Trophoblast cell (in vitro differentiated cells and primary cell): Measurements from ENCODE around the gene COL23A1.

ENCODE experiments used
- DNase-seq, 2 donors: peaks; one replicate each; pipeline ENCODE4 v3.0.0-alpha.2; 2016
- H2AFZ ChIP-seq: 2 replicates; pipeline ENCODE4 v1.6.1; 2013; ENCODE audit warnings: low read length, moderate library complexity, mild to moderate bottlenecking; ENCODE audit not compliant: insufficient read depth, poor library complexity
- H2AK5ac ChIP-seq: 2 replicates; pipeline ENCODE4 v1.6.1; 2013; ENCODE audit warnings: mild to moderate bottlenecking, low read length
- H2BK120ac ChIP-seq: 2 replicates; pipeline ENCODE4 v1.6.1; 2013; ENCODE audit warnings: low read length, mild to moderate bottlenecking, moderate library complexity; ENCODE audit not compliant: insufficient read depth, poor library complexity
- H2BK12ac ChIP-seq: 2 replicates; pipeline ENCODE4 v1.6.1; 2013; ENCODE audit warnings: mild to moderate bottlenecking, low read length, moderate library complexity
- H2BK5ac ChIP-seq: 2 replicates; pipeline ENCODE4 v1.6.1; 2013; ENCODE audit warnings: low read length, low read depth, moderate library complexity, mild to moderate bottlenecking; ENCODE audit not compliant: poor library complexity
- H3K14ac ChIP-seq: 2 replicates; pipeline ENCODE4 v1.6.1; 2013; ENCODE audit warnings: mild to moderate bottlenecking, low read length
- H3K18ac ChIP-seq: 2 replicates; pipeline ENCODE4 v1.6.1; 2013; ENCODE audit warnings: mild to moderate bottlenecking, low read length
- H3K23ac ChIP-seq: 2 replicates; pipeline ENCODE4 v1.6.1; 2013; ENCODE audit warnings: low read length
- H3K27ac ChIP-seq: 2 replicates; pipeline ENCODE4 v1.5.1; 2013; ENCODE audit warnings: low read depth, mild to moderate bottlenecking, inconsistent platforms, low read length, moderate library complexity
- H3K27me3 ChIP-seq: 2 replicates; pipeline ENCODE4 v1.6.1; 2013; ENCODE audit warnings: inconsistent platforms, mild to moderate bottlenecking, low read length, moderate library complexity; ENCODE audit not compliant: insufficient read depth
- H3K36me3 ChIP-seq, 2 experiments: 1 replicate in 1 of 2; 2 replicates in 1 of 2; pipeline ENCODE4 v1.6.1; 2013; ENCODE audit warnings: low read length in 2 of 2, mild to moderate bottlenecking in 2 of 2, moderate library complexity in 1 of 2; ENCODE audit not compliant: insufficient read depth in 2 of 2, control insufficient read depth in 1 of 2
- H3K4ac ChIP-seq: 2 replicates; pipeline ENCODE4 v1.6.1; 2013; ENCODE audit warnings: low read depth, mild to moderate bottlenecking, low read length, moderate library complexity
- H3K4me1 ChIP-seq, 2 experiments: 1 replicate in 1 of 2; 2 replicates in 1 of 2; pipeline ENCODE4 v1.6.1; 2013; ENCODE audit warnings: low read length in 2 of 2, mild to moderate bottlenecking in 2 of 2, moderate library complexity in 1 of 2; ENCODE audit not compliant: insufficient read depth in 2 of 2, control insufficient read depth in 1 of 2
- H3K4me2 ChIP-seq: 2 replicates; pipeline ENCODE4 v1.6.1; 2013; ENCODE audit warnings: inconsistent platforms, mild to moderate bottlenecking, low read length, moderate library complexity
- H3K4me3 ChIP-seq: 2 replicates; pipeline ENCODE4 v1.5.1; 2013; ENCODE audit warnings: mild to moderate bottlenecking, low read depth, low read length, inconsistent platforms
- H3K79me1 ChIP-seq: one replicate; pipeline ENCODE4 v1.6.1; 2013; ENCODE audit warnings: low read length
- H3K79me2 ChIP-seq: 2 replicates; pipeline ENCODE4 v1.6.1; 2013; ENCODE audit warnings: low read length, mild to moderate bottlenecking; ENCODE audit not compliant: control insufficient read depth, insufficient read depth, poor library complexity
- H3K9ac ChIP-seq: 2 replicates; pipeline ENCODE4 v1.6.1; 2013; ENCODE audit warnings: mild to moderate bottlenecking, low read length
- H3K9me3 ChIP-seq: 2 replicates; pipeline ENCODE4 v1.6.1; 2013; ENCODE audit warnings: low read depth, mild to moderate bottlenecking, control low read depth, inconsistent platforms, low read length; ENCODE audit not compliant: insufficient read depth
- H4K12ac ChIP-seq: 2 replicates; pipeline ENCODE4 v1.6.1; 2013; ENCODE audit warnings: low read depth, mild to moderate bottlenecking, low read length, moderate library complexity
- H4K8ac ChIP-seq: 2 replicates; pipeline ENCODE4 v1.6.1; 2013; ENCODE audit warnings: low read depth, mild to moderate bottlenecking, low read length, moderate library complexity
- H4K91ac ChIP-seq: one replicate; pipeline ENCODE4 v1.6.1; 2013; ENCODE audit warnings: low read depth, mild to moderate bottlenecking, low read length, moderate library complexity
- WGBS: extraction: QIAGEN DNeasy Blood & Tissue Kit; methylation state at CpG from one replicate; pipeline ENCODE4 v1.1.7; 2013; ENCODE audit warnings: missing lambda C conversion rate; ENCODE audit not compliant: insufficient read length, insufficient coverage; ENCODE audit errors: extremely low coverage; 5-methylcytosine and 5-hydroxymethylcytosine counted together

COL23A1 gene

DNA sequence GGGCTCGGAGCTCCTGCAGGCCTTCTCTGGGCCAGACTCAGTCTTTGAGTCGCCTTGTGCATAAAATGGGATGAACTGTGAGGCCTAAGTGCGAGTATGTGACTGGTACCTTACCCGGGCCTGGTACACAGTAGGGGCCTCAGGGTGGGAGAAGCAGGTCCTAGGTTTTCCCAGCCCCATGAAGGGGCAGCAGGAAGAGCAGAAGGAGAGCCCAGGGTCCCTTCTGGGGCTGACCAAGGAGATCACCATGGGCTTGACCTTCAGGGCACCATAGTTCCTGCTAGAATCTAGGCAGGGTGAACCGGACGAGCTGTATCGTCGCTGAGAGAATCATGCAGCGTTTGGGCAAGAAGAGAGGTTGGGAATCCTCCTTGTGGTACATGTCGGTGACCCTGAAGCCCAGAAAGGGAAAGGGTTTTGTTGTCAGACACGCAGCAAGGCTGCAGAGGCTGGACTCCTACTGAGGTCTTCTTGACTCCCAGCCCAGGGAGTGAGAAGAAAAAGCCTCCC is 357.2 kb downstream of the COL23A1 start:
- Histone ChIP-seq H3K36me3 (peaks cover 18 to 27% of the 10 kb centered on the region in 2 experiments), H3K4me1 (peaks cover 11 to 13% of the 10 kb centered on the region in 2 experiments), H2AK5ac (peak overlapping the region; percentile 34), H2BK12ac (peak overlapping the region; percentile 55), H3K23ac (no peak overlapping the region), H2BK5ac (peak overlapping the region; percentile 12), H2BK120ac (peak overlapping the region; percentile 32), H3K4me3 (peak overlapping the region; percentile 86), H3K27ac (no peak overlapping the region), H3K18ac (peak overlapping the region; percentile 16), H3K79me1 (peaks cover 9% of the 10 kb centered on the region), H2AFZ (peak overlapping the region; percentile 97), H3K9me3 (no peaks in the 10 kb centered on the region), H3K79me2 (peaks cover 9% of the 10 kb centered on the region), H3K4ac (peak overlapping the region; percentile 34), H4K8ac (peak overlapping the region; percentile 97), H4K91ac (peak overlapping the region; percentile 95), H3K9ac (no peak overlapping the region), H4K12ac (peak overlapping the region; percentile 94), H3K4me2 (peak overlapping the region; percentile 76), H3K14ac (peak overlapping the region; percentile 96), H3K27me3 (no peaks in the 10 kb centered on the region)
- WGBS, result no CpG with 5 or more reads among the region's 11 CpGs
- DNase-seq, result no peak

DNA sequence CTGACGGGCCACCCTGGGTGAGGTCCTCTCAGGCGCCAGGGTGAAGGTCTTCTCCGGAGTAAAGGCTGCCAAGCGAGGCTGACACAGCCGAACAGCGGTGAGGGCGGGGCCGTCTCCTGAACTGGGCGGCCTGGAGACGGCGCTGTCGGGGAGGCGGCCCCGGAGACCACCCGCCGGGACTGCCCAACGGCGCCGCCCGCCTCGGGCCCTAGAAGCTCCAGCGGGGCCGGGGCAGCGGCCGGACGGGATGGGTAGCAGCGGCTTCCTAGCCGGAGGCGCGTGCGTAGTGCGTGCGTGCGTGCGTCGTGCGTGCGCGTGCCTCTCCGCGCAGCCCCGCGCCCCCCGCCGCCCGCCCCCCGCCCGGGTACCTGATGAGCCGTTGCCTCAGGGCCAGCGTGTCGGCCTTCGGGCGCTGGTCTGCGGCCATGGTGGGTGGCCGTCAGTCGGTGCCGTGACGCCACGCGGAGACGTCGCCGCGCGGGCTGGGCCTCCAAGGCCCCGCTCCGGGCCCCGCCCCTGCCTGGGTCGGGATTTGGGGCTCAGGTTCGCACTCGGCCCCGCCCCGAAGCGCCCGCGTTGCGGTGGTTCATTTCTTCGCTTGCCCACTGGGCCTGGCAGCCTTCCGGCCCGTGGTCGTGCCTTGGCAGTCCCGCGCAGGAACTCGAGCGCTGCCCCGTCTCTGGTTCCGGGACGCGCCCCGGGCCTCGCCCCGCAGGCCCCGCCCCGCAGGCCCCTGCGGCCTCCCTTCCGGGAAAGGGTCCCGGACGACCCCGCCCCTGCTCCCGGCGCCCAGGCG is 357.9 kb downstream of the COL23A1 start, which contains the start of gene PHYKPL:
PHYKPL (minus strand) TSS at position 679 of the 796 bp plus-strand sequence; CDS start at position 427, 252 bp downstream.
- no peaks in the 10 kb centered on the region for H3K27me3 ChIP-seq
- peak; percentile 59 to 63 for DNase-seq
- peak within 1 kb of the TSS; percentile 72 for H2AK5ac ChIP-seq
- peak within 1 kb of the TSS; percentile 94 for H4K12ac ChIP-seq
- H2BK5ac ChIP-seq, result peak within 1 kb of the TSS; percentile 75
- H3K36me3 ChIP-seq, result peaks cover 22 to 33% of the 10 kb centered on the region in 2 experiments
- peak within 1 kb of the TSS; percentile 91 for H2BK120ac ChIP-seq
- H4K91ac ChIP-seq, result peak within 1 kb of the TSS; percentile 95
- peak within 1 kb of the TSS; percentile 92 for H3K9ac ChIP-seq
- peaks cover 9% of the 10 kb centered on the region for H3K79me1 ChIP-seq
- H2BK12ac ChIP-seq, result peak within 1 kb of the TSS; percentile 55
- peak within 1 kb of the TSS; percentile 97 for H2AFZ ChIP-seq
- H4K8ac ChIP-seq, result peak within 1 kb of the TSS; percentile 97
- H3K4ac ChIP-seq, result peak within 1 kb of the TSS; percentile 68
- peak within 1 kb of the TSS; percentile 96 for H3K14ac ChIP-seq
- H3K27ac ChIP-seq, result peak within 1 kb of the TSS; percentile 70
- H3K9me3 ChIP-seq, result peaks cover 1% of the 10 kb centered on the region
- peaks cover 9% of the 10 kb centered on the region for H3K79me2 ChIP-seq
- peak within 1 kb of the TSS; percentile 77 for H3K18ac ChIP-seq
- peak within 1 kb of the TSS; percentile 81 for H3K4me2 ChIP-seq
- H3K4me1 ChIP-seq, result peaks cover 11 to 13% of the 10 kb centered on the region in 2 experiments
- H3K4me3 ChIP-seq, result peak within 1 kb of the TSS; percentile 86
- H3K23ac ChIP-seq, result no peak within 1 kb of the TSS
- no CpG with 5 or more reads among the region's 102 CpGs for WGBS

DNA sequence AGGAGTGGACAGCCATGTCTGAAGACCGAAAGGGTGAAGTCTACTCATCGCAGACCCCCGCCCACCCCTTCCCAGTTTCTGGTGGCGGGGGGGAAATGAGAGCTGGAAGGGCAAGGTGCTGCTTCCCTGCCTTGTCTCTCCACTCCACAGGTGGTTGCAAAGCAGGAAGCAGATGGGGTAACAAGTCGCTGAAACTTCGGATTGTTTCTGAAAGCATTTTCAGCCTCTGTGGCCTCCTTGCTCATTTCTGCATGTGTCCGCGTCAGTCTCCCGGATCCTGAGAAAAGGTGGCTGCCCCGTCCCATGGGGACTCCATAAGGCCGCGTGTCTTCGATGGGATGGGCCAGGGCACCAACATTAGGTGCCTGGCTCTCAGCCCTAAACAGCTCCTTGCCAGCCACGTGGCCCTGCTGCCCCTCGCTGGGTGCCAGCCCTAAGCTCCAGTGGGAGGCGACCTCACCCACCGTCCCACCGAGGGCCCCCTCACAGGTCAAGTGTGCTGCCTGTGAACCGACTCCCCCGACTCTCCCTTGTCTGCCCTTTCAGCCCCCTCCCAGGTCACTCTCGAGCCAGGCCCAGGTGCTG is 358.6 kb downstream of the COL23A1 start:
- Histone ChIP-seq H3K27me3 (no peaks in the 10 kb centered on the region), H4K8ac (peak overlapping the region; percentile 61), H4K12ac (peak overlapping the region; percentile 94), H2AK5ac (peak overlapping the region; percentile 72), H3K79me2 (peaks cover 9% of the 10 kb centered on the region), H3K4me3 (peak overlapping the region; percentile 86), H3K36me3 (peaks cover 22 to 35% of the 10 kb centered on the region in 2 experiments), H3K9me3 (peaks cover 2% of the 10 kb centered on the region), H3K27ac (peak overlapping the region; percentile 20), H3K4me2 (peak overlapping the region; percentile 81), H3K14ac (peak overlapping the region; percentile 95), H3K4me1 (peaks cover 11 to 13% of the 10 kb centered on the region in 2 experiments), H3K79me1 (peaks cover 9% of the 10 kb centered on the region), H3K4ac (peak overlapping the region; percentile 56), H2BK5ac (peak overlapping the region; percentile 19), H4K91ac (peak overlapping the region; percentile 95), H3K9ac (peak overlapping the region; percentile 76), H2AFZ (peak overlapping the region; percentile 61), H2BK120ac (peak overlapping the region; percentile 9), H3K23ac (no peak overlapping the region), H3K18ac (peak overlapping the region; percentile 60), H2BK12ac (no peak overlapping the region)
- no peak for DNase-seq
- WGBS, result no CpG with 5 or more reads among the region's 21 CpGs

DNA sequence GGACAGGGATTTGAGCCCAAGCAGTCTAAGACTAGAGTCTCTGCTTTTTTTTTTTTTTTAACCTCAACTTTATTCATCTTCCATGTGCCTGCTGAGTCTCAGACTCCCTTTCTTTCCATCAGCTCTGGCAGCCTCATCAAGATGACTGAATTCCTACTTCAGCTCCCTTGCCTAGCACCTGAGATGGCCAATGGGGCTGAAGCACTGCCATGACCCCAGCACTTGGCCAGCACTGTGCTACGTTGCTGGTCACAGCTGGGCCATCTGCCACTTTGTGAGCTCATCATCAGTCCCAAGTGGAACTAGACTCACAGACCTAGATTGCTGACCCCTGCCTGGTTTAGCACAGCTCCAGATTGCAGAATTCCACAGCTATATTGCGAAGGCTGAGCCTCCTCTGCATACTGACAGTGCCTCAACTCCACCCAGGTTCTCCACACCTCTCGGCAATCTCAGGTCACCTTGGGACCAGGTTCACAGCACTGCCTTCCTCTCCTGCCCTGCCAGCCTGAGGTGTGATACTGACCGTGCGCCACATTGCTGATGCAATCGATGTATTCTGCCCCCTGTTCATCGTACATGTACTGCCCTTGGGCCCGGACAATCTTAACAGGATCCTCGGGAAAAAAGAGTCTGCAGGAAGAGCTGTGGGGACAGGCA is 359.2 kb downstream of the COL23A1 start:
- no peak overlapping the region for H2AFZ ChIP-seq
- DNase-seq, result no peak
- H3K14ac ChIP-seq, result no peak overlapping the region
- H2BK5ac ChIP-seq, result no peak overlapping the region
- peaks cover 9% of the 10 kb centered on the region for H3K79me1 ChIP-seq
- peaks cover 11 to 13% of the 10 kb centered on the region in 2 experiments for H3K4me1 ChIP-seq
- no peak overlapping the region for H2AK5ac ChIP-seq
- peaks cover 9% of the 10 kb centered on the region for H3K79me2 ChIP-seq
- H3K4me3 ChIP-seq, result no peak overlapping the region
- H3K4me2 ChIP-seq, result peak overlapping the region; percentile 81
- no peak overlapping the region for H3K4ac ChIP-seq
- no CpG with 5 or more reads among the region's 9 CpGs for WGBS
- no peaks in the 10 kb centered on the region for H3K27me3 ChIP-seq
- no peak overlapping the region for H4K12ac ChIP-seq
- peaks cover 2% of the 10 kb centered on the region for H3K9me3 ChIP-seq
- no peak overlapping the region for H3K23ac ChIP-seq
- peak overlapping the region; percentile 7 for H3K18ac ChIP-seq
- H3K27ac ChIP-seq, result no peak overlapping the region
- peaks cover 22 to 35% of the 10 kb centered on the region in 2 experiments for H3K36me3 ChIP-seq
- no peak overlapping the region for H2BK120ac ChIP-seq
- no peak overlapping the region for H4K91ac ChIP-seq
- no peak overlapping the region for H2BK12ac ChIP-seq
- H4K8ac ChIP-seq, result peak overlapping the region; percentile 7
- H3K9ac ChIP-seq, result no peak overlapping the region
